NK-92 treated with Interleukin-12 subunit alpha and Interleukin-12 subunit beta, amount 100 ng/mL, for 24 hours (cell line): ENCODE measurements around the gene YTHDF1.

Experiments
- DNase-seq: peaks from one replicate; lab custom pipeline; 2025; lab: John Stamatoyannopoulos, UW

The YTHDF1 gene

DNA sequence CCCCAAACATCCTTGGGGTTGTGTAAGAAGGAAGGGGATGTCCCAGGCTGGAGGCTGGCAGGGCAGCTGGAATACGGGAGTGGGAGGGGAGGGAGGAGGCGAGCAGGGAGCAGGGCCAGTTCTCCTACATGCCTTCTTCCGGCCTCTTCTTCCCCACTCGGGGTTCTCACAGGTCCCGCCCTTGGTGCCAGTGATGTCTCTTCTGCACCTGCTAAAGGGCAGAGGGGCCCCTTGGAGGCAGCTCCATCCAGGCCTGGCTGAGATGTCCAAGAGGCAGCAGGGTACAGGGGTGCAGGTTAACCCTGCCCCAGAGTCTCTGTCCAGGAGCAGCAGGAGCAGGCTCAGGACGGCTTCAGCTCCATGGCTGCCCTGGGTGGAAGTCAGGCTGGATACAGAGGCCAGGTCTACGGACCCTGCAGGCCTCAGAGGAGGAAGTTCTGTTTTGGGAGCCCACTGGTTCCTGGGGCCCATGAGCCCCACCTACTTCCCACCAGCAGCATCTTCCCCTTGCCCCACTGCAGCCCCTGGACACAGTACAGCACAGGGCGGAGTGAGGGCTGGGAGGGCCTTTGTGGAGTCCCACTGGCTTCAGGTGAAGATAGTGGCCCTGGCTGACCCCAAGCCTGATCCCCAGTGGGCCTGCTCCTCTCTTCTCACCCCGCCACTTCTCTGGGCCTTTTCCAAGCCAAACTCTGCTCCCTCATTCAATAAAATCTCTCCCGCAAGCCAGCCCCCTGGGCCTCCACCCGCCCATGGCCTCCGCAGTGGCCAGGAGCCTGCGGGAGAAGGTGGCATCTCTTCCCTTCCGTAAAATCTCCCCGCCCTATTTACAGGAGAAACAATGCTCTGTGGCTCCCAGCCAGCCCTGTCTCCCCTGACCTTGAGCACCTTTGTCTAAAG, 60.4 kb downstream of the YTHDF1 start:
- DNase-seq, result no peak

DNA sequence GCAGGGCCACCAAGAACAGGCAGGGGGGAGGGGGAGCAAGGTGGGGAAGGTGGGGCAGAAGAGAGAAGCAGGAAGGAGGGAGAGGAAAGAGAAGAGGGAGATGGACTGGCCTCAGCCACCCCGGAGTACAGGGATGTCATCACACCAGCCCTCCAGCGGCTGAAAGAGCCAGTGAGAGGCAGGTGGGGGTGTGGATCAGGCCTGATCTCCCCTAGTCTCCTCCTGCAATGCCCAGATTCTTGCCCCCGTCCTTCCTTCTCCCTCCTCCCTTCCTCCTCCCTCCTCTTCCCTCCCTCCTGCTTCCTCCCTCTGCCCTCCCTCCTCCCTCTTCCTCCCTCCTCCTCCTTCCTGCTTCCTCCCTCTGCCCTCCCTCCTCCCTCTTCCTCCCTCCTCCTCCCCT, 61.5 kb downstream of the YTHDF1 start:
- DNase-seq, result no peak

GRCh38 chr20:63153254-63154221, 62.4 kb downstream of the YTHDF1 start:
- DNase-seq, result no peak

GRCh38 chr20:63152322-63153253, 63.3 kb downstream of the YTHDF1 start:
- no peak for DNase-seq

GRCh38 chr20:63151554-63152321, 64.2 kb downstream of the YTHDF1 start:
- DNase-seq, result no peak

GRCh38 chr20:63150911-63151531, 64.9 kb downstream of the YTHDF1 start:
- no peak for DNase-seq

DNA sequence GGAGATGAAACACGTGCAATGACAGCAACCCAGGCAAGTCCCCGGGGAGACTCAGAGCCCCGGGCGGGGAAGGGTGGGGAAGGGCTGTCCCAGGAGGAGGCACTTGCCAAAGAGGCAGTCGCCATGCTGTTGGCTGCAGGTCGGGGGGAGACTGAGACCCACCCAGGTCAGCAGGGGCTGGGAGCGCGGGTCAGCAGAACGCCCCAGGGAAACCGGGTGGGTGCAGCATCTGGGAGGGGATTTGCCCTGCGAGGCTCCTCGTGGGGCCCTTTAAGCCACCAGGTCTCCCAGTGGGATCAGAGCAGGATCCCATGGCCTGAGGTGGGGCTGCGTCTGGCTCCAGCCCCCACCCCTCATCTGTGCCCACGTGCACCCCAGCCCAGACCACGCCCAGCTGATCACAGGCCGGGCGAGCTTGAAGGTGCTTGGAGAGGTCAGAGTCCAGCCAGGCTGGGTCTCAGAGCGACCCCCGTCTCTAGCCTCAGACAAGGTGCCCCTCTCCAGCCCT, 65.5 kb downstream of the YTHDF1 start:
- DNase-seq, result no peak

DNA sequence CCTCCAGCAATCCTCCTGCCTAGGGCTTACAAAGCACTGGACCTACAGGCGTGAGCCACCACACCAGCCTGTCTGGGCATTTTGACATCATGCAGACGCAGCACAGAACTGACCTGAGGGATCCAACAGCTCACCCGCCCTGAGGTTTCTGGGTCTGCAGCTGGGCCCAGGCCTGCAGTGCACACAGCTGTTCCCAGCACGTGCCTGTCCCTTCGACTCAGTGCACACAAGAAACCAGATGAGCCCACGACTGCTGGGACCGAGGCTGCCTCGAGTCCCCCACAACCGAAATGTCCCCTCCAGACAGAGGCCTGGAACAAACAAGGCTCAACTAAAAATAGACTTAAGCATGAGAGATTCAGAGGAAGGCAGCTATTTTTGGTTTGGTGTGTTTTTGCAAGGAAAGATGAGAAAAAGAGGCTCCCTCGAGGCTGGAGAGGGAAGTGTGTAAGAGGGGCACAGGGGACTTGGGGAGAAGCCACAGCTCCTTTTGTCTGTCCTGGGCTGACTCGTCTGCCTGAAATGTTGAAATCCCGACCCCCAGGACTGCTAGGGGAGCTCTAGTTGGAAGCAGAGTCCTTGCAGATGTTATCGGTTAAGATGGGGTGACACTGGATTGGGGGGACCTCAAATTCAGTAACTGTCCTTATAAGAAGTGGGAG, 66.3 kb downstream of the YTHDF1 start:
- no peak for DNase-seq

DNA sequence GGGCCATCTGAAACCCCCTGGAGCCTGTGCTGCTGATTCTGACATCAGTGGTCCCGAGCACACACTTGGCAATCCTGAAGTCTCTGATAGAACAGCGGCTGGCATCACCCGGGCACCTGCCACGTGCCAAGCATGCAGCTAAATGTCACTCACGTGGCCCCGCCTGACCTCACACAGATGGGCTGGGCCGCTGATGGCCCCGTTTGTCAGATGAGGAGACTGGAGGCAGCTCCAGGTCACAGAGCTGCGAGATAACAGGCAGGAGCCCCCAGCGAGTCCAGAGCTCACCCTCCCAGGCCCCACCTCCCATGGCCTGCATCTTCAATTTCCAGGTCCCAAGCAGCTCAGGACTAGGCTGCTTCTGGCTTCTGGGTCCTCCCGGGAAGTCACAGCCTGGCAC, 67.2 kb downstream of the YTHDF1 start:
- no peak for DNase-seq

DNA sequence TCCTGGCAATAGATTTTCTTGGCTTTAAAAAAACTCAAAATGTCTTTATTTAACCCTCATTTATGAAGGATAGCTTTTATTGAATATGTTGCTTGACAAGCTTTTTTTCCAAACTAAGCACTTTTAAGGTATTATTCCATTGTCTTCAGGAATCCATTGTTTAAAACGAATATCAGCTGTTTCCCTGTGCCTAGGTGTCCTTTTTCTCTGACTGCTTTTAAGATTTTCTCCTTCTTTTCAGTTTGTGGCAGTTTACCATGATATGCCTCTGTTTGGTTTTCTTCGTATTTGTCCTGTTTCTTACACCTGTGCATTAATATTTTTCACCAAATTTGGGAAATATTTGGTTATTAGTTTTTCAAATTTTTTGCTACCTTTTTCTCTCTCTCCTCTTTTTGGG, 68.4 kb downstream of the YTHDF1 start:
- DNase-seq, result no peak
